ENCODE results near the gene TMEM234.

The TMEM234 gene

DNA sequence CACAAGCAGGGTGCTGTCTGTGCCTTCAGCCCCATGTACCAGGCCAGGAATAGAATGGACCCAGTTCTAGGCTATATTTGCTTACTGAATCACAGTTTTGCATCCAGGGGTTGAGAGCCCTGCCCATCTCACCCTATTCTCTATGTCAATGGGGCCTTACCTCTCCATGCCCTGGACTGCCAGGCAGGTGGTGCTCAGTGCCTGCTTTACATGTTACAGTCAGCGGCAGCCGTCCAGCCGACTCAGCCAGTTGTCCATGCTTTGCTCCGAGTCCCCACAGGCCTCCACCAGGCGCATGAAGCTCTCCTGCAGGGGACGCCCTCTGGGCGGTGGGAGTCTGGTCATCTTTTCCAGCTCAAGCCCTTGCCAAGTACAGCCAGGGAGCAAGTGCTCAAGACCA, 12.6 kb upstream of the TMEM234 start:
- Histone ChIP-seq H3K4me2 (ENCODE audit: low read depth, low read length, poor library complexity, severe bottlenecking) (no peak overlapping the region), H3K9me3 (ENCODE audit: insufficient read depth, low read length) (no peaks in the 10 kb centered on the region), H3F3A (ENCODE audit: insufficient read depth) (peaks cover 9% of the 10 kb centered on the region), H4K20me1 (ENCODE audit: low read depth, low read length) (no peaks in the 10 kb centered on the region), H3K4me3 (ENCODE audit: insufficient read depth, low read length, poor library complexity, severe bottlenecking) (no peak overlapping the region), H3K9ac (ENCODE audit: low read length) (no peak overlapping the region), H3K9me2 (replicated peaks; ENCODE audit: insufficient read depth, low read length) (no peaks in the 10 kb centered on the region), H3K27ac (ENCODE audit: low read depth, low read length) (no peak overlapping the region), H2AFZ (ENCODE audit: low read depth, low read length, severe bottlenecking) (no peak overlapping the region), H3K36me3 (ENCODE audit: low read length) (no peaks in the 10 kb centered on the region; the same call in 1 of the 2 replicates), H3K79me2 (ENCODE audit: insufficient read depth, low read length) (no peaks in the 10 kb centered on the region), H3K27me3 (ENCODE audit: low read length) (no peaks in the 10 kb centered on the region)
- TF ChIP-seq, protein P1, sequence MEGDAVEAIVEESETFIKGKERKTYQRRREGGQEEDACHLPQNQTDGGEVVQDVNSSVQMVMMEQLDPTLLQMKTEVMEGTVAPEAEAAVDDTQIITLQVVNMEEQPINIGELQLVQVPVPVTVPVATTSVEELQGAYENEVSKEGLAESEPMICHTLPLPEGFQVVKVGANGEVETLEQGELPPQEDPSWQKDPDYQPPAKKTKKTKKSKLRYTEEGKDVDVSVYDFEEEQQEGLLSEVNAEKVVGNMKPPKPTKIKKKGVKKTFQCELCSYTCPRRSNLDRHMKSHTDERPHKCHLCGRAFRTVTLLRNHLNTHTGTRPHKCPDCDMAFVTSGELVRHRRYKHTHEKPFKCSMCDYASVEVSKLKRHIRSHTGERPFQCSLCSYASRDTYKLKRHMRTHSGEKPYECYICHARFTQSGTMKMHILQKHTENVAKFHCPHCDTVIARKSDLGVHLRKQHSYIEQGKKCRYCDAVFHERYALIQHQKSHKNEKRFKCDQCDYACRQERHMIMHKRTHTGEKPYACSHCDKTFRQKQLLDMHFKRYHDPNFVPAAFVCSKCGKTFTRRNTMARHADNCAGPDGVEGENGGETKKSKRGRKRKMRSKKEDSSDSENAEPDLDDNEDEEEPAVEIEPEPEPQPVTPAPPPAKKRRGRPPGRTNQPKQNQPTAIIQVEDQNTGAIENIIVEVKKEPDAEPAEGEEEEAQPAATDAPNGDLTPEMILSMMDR (IDR thresholded peaks at IDR 0.05; ENCODE audit: insufficient read depth, low read length, poor library complexity, severe bottlenecking), result no peak
- no peak for TF ChIP-seq EZH2phosphoT487 (conservative IDR thresholded peaks at IDR 0.05; ENCODE audit: low read length)

DNA sequence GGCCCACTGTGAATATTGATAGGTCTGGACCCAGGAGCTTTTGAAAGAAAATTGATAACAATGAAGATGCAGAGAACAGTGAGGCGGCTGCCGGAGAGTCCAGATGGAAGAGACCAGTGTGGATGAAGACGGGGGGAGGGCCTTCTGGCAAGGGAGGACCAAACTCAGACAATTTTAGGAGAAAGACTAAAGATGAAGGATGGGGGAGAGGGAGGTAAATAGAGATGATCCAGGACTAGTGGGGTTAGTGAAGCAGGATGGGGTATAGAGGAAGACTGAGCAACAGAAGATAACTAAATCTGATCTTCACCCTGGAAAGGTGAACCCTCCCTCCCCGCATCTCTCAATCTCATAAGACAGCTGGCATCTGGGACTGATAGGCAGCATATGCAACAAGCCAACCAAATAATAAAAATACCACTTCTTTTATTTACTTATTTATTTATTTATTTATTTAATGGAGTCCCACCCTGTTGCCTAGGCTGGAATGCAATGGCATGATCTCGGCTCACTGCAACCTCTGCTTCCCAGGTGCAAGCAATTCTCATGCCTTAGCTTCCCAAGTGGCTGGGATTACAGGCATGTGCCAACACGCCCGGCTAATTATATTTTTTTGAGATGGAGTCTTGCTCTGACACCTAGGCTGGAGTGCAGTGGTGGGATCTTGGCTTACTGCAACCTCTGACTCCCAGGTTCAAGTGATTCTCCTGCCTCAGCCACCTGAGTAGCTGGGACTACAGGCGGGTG, 10.6 kb upstream of the TMEM234 start:
- H3K79me2 ChIP-seq (ENCODE audit: insufficient read depth, low read length), result no peaks in the 10 kb centered on the region
- H3F3A ChIP-seq (ENCODE audit: insufficient read depth), result no peaks in the 10 kb centered on the region
- H3K9ac ChIP-seq (ENCODE audit: low read length), result no peak overlapping the region
- no peak overlapping the region for H3K27ac ChIP-seq (ENCODE audit: low read depth, low read length)
- peaks cover 4% of the 10 kb centered on the region; the same call in 1 of the 2 replicates for H3K36me3 ChIP-seq (ENCODE audit: low read length)
- no peaks in the 10 kb centered on the region for H4K20me1 ChIP-seq (ENCODE audit: low read depth, low read length)
- H3K4me3 ChIP-seq (ENCODE audit: insufficient read depth, low read length, poor library complexity, severe bottlenecking), result no peak overlapping the region
- H3K9me2 ChIP-seq (replicated peaks; ENCODE audit: insufficient read depth, low read length), result no peaks in the 10 kb centered on the region
- no peak overlapping the region for H3K4me2 ChIP-seq (ENCODE audit: low read depth, low read length, poor library complexity, severe bottlenecking)
- H2AFZ ChIP-seq (ENCODE audit: low read depth, low read length, severe bottlenecking), result no peak overlapping the region
- H3K9me3 ChIP-seq (ENCODE audit: insufficient read depth, low read length), result no peaks in the 10 kb centered on the region
- TF ChIP-seq, protein P1 (IDR thresholded peaks at IDR 0.05; ENCODE audit: insufficient read depth, low read length, poor library complexity, severe bottlenecking), result no peak
- no peak for TF ChIP-seq EZH2phosphoT487 (conservative IDR thresholded peaks at IDR 0.05; ENCODE audit: low read length)
- no peaks in the 10 kb centered on the region for H3K27me3 ChIP-seq (ENCODE audit: low read length)

DNA sequence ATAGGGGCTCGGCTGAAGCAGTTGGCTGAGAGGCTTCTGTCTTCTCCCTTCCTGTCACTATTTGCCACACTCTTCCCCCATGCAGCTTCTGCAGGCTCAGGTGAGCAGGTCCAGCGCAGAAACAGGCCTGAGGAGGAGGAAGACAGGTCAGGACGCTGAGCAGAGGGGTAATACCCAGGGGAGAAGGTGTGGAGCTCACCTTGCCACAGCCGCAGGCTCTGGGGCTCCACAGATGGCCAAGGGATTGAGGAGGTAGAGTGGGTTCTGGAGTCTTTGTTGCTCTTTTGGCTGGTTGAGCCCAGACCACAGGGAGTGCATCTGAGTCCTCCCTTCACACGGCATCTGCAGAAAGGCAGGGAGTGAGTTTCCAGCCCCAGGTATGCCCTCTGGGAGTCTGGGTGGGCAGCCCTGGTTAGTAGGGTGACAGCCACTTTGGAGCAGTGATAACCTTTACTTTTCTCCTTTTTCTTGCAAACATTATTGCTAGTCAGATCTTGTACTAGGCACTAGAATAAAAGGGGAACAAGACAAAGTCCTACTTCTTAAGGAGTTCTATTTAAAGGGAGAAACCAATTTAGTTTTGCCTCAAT, 9.8 kb upstream of the TMEM234 start:
- Histone ChIP-seq H3K36me3 (ENCODE audit: low read length) (peaks cover 4% of the 10 kb centered on the region; the same call in 1 of the 2 replicates), H3K79me2 (ENCODE audit: insufficient read depth, low read length) (no peaks in the 10 kb centered on the region), H3K4me2 (ENCODE audit: low read depth, low read length, poor library complexity, severe bottlenecking) (no peak overlapping the region), H3K27ac (ENCODE audit: low read depth, low read length) (no peak overlapping the region), H3K27me3 (ENCODE audit: low read length) (no peaks in the 10 kb centered on the region), H2AFZ (ENCODE audit: low read depth, low read length, severe bottlenecking) (no peak overlapping the region), H3K9ac (ENCODE audit: low read length) (no peak overlapping the region), H3K9me3 (ENCODE audit: insufficient read depth, low read length) (no peaks in the 10 kb centered on the region), H3K9me2 (replicated peaks; ENCODE audit: insufficient read depth, low read length) (no peaks in the 10 kb centered on the region), H4K20me1 (ENCODE audit: low read depth, low read length) (no peaks in the 10 kb centered on the region), H3F3A (ENCODE audit: insufficient read depth) (no peaks in the 10 kb centered on the region), H3K4me3 (ENCODE audit: insufficient read depth, low read length, poor library complexity, severe bottlenecking) (no peak overlapping the region)
- no peak for TF ChIP-seq EZH2phosphoT487 (conservative IDR thresholded peaks at IDR 0.05; ENCODE audit: low read length)
- TF ChIP-seq, protein P1 (IDR thresholded peaks at IDR 0.05; ENCODE audit: insufficient read depth, low read length, poor library complexity, severe bottlenecking), result no peak

All from SU-DHL-6 (cell line).